Stimulated activated CD4-positive, alpha-beta T cell treated with anti-CD3 and anti-CD28 coated beads, Interleukin-12 subunit alpha, Interleukin-12 subunit beta, amount 100 ng/mL, for 48 hours (primary cell): ENCODE data around the gene PARP1.
"Not testable (repeated sequence)": the region's sequence is repeated elsewhere in the genome, so short reads cannot be mapped to it uniquely, and the experiment has no call there.

Experiments used
- DNase-seq, 3 donors: peaks; one replicate each; pipeline ENCODE4 v3.0.0-alpha.2; 2020; ENCODE audit warnings: low read depth in 2 of 3, low spot score in 1 of 3

Gene PARP1

GRCh38 chr1:226355016-226355415 lies 52.9 kb downstream of the PARP1 start:
- DNase-seq: no peak

- DNase-seq: no peak
Measured at GRCh38 chr1:226353698-226354525, 54.0 kb downstream of the PARP1 start.

GRCh38 chr1:226351709-226352108 lies 56.2 kb downstream of the PARP1 start:
- no peak for DNase-seq

- no peak for DNase-seq
Measured at GRCh38 chr1:226350519-226350865, 57.4 kb downstream of the PARP1 start.

GRCh38 chr1:226349801-226350518 lies 57.9 kb downstream of the PARP1 start:
- no peak for DNase-seq

GRCh38 chr1:226349081-226349480 lies 58.8 kb downstream of the PARP1 start:
- no peak for DNase-seq

GRCh38 chr1:226344441-226345259 lies 63.2 kb downstream of the PARP1 start:
- DNase-seq: no peak

GRCh38 chr1:226342656-226343055 lies 65.2 kb downstream of the PARP1 start:
- DNase-seq: no peak

- DNase-seq: not testable (repeated sequence)
Measured at GRCh38 chr1:226340111-226340510, 67.8 kb downstream of the PARP1 start.

GRCh38 chr1:226337276-226337875 lies 70.5 kb downstream of the PARP1 start:
- DNase-seq: no peak

- DNase-seq: no peak
Measured at GRCh38 chr1:226335661-226336060, 72.2 kb downstream of the PARP1 start.

GRCh38 chr1:226332947-226333346 lies 74.9 kb downstream of the PARP1 start:
- no peak for DNase-seq

GRCh38 chr1:226329237-226329636 lies 78.7 kb downstream of the PARP1 start:
- DNase-seq: no peak

GRCh38 chr1:226327761-226328162 lies 80.1 kb downstream of the PARP1 start:
- no peak for DNase-seq

- no peak for DNase-seq
Measured at GRCh38 chr1:226325178-226325577, 82.7 kb downstream of the PARP1 start.

- DNase-seq: no peak
Measured at GRCh38 chr1:226324479-226324878, 83.4 kb downstream of the PARP1 start.

- DNase-seq: no peak
Measured at GRCh38 chr1:226322986-226323385, 84.9 kb downstream of the PARP1 start.

- DNase-seq: no peak
Measured at GRCh38 chr1:226320930-226321329, 87.0 kb downstream of the PARP1 start.

GRCh38 chr1:226318471-226318870 lies 89.4 kb downstream of the PARP1 start:
- no peak for DNase-seq

- no peak for DNase-seq
Measured at GRCh38 chr1:226314055-226314454, 93.8 kb downstream of the PARP1 start.

GRCh38 chr1:226312065-226312464 lies 95.8 kb downstream of the PARP1 start:
- DNase-seq: no peak
